ENCODE results near the gene GNAO1.

DNA sequence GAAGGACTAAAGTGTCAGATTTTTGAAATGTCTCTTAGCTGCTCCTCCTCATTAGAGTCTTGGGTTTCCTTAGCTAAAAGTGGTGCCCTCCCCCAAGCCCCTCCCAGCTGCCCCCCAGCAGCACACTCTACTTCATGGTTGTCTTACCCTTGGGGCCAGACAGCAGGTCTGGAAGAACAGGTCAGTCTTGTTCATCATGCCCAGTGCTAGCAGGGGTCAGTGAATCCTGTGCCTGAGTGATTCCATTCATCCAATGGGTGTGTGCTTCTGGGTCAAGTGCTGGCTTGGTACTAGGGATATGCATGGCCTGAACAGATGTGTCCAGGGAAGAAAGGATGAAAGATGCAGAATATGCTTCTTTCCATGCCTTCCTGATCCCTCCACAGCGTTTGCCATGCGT lies 93.2 kb downstream of the GNAO1 start:
- TF ChIP-seq, protein P1, sequence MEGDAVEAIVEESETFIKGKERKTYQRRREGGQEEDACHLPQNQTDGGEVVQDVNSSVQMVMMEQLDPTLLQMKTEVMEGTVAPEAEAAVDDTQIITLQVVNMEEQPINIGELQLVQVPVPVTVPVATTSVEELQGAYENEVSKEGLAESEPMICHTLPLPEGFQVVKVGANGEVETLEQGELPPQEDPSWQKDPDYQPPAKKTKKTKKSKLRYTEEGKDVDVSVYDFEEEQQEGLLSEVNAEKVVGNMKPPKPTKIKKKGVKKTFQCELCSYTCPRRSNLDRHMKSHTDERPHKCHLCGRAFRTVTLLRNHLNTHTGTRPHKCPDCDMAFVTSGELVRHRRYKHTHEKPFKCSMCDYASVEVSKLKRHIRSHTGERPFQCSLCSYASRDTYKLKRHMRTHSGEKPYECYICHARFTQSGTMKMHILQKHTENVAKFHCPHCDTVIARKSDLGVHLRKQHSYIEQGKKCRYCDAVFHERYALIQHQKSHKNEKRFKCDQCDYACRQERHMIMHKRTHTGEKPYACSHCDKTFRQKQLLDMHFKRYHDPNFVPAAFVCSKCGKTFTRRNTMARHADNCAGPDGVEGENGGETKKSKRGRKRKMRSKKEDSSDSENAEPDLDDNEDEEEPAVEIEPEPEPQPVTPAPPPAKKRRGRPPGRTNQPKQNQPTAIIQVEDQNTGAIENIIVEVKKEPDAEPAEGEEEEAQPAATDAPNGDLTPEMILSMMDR (IDR thresholded peaks at IDR 0.05; ENCODE audit: low read length), result no peak
- TF ChIP-seq EZH2phosphoT487 (IDR thresholded peaks at IDR 0.05; ENCODE audit: low read length) (no peak), EZH2 (optimal IDR thresholded peaks at IDR 0.05; ENCODE audit: low read depth, low read length) (no peak)

Data from MM.1S (cell line).